Activated T-cell treated with anti-CD3 and anti-CD28 coated beads for 48 hours (primary cell): ENCODE results near the gene HSF4.

Source experiments
- DNase-seq: peaks from one replicate; pipeline ENCODE4 v3.0.0-alpha.2; 2020; ENCODE audit warnings: low read depth

HSF4 gene

DNA sequence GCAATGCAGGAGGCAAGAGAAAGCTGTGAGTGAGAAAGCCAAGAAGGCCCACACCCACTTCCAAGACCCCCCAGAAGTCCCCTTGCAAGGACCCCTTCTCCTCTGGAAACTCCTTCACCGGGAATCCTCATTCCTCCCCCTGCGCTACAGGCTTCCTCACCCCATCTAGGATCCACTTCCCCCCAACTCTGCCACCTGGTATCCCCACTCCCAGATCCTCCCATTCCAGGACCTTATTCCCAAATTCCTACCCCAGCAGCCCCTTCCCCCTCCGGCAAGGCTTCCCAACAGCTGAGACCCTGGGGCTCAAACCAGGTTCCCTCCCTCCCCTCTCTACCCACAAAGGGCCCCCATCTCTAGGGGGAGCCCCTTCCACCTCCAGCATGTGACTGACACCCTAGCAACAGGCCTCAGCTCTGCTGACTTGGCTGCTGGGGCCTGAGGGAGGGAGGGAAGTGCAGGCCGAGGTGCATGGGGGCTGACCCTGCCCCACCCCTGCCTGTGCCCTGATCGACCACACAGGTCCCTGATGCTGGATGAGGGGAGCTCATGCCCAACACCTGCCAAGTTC lies 2.1 kb downstream of the HSF4 start:
- no peak for DNase-seq

DNA sequence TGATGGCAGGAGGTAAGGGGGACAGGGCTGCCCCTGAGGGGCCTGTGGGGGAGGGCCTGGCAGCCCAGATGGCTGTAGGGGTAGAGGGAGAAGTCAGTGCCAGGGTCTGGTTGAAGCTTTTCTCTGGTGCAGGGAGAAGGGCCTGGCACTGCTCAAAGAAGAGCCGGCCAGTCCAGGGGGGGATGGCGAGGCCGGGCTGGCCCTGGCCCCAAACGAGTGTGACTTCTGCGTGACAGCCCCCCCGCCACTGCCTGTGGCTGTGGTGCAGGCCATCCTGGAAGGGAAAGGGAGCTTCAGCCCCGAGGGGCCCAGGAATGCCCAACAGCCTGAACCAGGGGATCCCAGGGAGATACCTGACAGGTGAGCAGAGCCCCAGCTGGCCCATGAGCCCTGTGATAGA lies 3.0 kb downstream of the HSF4 start:
- DNase-seq, result no peak

DNA sequence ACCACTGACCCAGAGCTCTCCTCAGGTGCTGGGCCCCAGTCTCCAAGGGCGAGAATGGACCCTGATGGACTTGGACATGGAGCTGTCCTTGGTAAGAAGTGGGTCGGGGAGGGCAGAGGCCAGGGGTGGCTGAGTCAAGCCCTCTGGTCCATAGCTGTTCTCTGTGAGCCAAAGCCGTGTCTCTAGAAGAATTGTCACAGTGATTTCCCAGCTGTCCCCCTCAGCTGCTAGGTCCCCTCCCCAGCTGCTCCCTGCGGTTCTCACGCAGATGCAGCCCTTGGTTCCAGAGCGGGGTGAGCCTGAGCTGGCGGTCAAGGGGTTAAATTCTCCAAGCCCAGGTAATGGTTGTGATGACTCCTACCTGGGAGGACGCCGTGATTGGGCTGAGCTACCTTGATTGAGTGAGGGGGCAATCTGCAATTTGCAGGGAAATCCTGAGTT lies 4.5 kb downstream of the HSF4 start:
- no peak for DNase-seq

DNA sequence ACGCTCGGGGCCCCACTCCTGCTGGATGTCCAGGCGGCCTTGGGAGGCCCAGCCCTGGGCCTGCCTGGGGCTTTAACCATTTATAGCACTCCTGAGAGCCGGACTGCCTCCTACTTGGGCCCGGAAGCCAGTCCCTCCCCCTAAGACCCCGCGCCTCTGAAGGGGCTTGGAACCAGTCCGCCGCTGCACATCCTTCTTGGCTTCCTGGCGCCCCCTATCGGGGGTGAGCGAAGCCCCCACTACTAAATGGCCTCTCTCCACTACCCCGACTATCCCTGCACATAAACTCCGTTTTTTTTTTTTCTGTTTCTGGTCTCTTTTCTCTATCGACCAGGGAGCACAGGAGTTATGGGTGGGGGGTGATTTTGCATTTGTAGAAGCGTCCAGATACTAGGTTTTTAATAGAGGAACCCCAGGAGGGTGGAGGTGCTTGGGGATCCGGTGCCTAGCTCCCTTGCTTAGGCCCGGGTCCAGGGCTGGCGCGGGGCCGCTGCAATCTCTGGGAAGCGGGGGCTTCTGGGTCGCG lies 5.2 kb downstream of the HSF4 start:
- DNase-seq, result no peak

GRCh38 chr16:67170168-67170948 lies 5.8 kb downstream of the HSF4 start, which contains the start of gene NOL3:
TSS of gene NOL3 (plus strand) at chr16:67170538.
- DNase-seq, result no peak

GRCh38 chr16:67170949-67171649 lies 6.6 kb downstream of the HSF4 start:
- DNase-seq, result no peak

DNA sequence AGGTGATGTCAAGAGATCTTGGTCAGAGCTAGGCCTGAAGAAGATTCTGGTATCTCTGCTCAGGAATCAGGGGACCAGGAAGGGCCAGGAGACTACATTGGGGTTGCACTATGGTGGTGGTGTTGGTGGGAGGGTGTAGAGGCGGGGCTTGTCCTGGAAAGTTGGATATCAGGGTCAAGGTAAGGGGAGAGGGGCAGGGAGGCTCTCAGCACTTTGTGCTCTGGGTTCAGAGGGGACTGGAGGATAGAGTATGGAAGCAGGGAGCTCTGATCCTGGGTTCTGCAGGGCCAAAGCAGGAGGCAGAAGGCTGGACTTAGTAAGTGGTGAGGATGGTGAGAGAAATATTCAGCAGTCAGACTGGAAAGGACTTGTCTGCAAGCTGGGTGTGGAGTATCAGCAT lies 8.8 kb downstream of the HSF4 start:
- DNase-seq, result no peak

DNA sequence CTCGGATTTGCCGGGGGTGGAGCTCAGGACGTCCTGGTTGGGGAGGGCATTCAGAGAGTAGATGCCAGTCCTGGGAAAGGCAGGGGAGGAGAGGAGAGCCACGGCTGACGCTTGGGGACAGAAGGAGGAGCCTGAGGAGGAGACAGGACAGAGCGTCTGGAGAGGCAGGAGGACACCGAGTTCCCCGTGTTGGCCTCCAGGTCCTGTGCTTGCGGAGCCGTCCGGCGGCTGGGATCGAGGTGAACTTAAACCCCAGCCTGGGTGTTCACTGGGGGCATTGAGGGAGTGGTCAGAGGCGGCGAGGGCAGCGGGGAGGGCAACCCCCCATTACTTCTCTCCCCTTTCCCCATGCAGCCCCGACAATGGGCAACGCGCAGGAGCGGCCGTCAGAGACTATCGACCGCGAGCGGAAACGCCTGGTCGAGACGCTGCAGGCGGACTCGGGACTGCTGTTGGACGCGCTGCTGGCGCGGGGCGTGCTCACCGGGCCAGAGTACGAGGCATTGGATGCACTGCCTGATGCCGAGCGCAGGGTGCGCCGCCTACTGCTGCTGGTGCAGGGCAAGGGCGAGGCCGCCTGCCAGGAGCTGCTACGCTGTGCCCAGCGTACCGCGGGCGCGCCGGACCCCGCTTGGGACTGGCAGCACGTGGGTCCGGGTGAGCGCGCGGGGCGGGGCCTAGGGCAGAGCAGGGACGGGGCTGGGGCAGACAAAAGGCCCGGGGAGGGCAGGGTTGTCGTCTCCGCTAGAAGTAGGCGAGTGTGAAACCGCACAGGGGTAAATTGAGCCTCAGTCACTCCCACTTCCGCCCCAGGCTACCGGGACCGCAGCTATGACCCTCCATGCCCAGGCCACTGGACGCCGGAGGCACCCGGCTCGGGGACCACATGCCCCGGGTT lies 9.5 kb downstream of the HSF4 start:
- DNase-seq, result no peak

DNA sequence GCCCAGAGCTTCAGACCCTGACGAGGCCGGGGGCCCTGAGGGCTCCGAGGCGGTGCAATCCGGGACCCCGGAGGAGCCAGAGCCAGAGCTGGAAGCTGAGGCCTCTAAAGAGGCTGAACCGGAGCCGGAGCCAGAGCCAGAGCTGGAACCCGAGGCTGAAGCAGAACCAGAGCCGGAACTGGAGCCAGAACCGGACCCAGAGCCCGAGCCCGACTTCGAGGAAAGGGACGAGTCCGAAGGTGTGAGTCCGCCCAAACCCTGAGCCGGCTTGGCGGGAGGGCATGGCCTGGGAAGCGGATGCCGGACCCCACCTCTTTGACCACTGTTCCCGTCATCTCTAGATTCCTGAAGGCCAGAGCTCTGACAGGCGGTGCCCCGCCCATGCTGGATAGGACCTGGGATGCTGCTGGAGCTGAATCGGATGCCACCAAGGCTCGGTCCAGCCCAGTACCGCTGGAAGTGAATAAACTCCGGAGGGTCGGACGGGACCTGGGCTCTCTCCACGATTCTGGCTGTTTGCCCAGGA lies 10.2 kb downstream of the HSF4 start:
- DNase-seq, result no peak

DNA sequence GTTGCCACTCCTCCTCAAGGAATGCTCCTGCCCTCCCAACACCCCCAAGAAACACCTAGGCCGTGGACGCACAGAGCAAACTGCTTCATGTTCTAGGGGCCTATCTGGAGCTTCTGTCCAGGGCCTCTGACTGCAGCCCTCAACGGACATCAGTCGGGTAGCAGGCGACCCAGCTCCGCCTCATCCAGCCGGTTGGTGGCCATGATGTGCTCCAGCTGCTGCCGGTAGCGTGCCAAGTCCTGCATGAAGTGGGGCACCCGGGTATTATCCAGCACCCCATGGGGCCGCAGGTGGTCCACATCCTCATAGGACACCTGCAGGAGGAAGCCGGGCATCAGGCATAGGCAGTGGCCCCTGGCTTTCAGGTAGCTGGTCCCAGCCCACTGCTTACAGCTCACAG lies 12.1 kb downstream of the HSF4 start:
- no peak for DNase-seq

DNA sequence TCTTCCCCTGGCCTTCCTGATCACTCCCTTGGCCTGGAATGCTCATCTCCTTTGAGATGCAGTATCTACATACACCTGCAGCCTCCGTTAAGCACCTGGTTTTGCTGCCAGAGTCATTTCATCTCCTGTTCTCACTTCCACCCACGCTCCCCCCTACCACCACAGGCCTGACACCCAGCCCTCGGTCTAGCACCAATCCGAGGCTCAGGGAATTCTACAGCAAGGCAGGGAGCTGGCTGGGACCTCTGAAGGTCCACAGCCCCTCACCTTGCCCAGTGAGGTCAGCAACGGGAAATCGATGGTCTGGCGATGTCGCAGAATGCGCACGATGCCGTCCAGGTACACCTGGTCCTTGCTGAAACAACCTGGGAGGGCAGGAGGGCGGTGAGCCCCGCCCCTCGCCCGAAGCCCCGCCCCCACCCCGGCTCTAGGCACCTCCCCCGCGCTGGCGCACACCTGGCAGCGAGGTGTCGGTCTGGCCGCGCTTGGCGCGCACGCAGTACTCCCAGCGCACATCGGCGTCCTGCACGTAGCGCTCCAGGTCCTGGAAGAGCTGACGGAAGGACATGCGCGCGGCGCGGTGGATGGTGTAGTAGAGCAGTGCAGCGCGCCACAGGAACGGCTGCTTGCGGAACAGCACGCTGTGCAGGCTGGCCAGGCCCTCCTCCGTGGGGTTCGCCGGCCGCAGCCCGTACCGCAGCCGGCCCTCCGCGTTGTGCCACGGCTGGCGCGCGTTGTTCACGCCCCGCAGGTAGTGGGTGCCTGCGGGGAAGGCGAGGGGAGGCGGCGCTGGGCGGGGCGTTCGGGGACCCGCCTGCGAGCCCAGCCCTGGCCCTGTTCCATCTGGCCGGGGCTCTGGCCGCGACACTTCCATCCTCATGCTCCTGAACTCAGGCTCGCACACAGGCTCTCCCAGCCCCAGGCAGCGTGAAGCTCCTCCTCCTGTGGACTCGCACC lies 13.5 kb downstream of the HSF4 start:
- DNase-seq, result no peak

- no peak for DNase-seq
Measured at GRCh38 chr16:67179421-67180080, 15.0 kb downstream of the HSF4 start.

DNA sequence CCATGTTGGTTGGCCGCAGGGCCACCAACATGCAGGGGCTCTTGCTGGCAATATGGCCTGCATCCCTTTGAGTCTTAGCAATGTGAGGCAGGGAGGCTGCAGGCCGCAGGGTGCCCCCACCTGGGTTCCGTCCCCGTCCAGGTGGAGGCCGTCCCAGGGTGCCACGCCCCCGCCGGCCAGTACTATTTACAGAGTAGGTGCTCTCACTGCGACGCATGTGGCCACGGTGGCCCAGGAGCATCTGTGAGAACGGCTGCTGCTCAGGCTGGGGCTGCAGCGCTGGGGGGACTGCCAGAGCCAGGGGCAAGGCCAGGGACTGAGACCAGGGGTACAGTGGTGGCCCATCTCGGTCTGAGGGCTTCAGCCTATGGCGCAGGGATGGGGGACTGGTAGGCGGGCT lies 15.6 kb downstream of the HSF4 start:
- no peak for DNase-seq

DNA sequence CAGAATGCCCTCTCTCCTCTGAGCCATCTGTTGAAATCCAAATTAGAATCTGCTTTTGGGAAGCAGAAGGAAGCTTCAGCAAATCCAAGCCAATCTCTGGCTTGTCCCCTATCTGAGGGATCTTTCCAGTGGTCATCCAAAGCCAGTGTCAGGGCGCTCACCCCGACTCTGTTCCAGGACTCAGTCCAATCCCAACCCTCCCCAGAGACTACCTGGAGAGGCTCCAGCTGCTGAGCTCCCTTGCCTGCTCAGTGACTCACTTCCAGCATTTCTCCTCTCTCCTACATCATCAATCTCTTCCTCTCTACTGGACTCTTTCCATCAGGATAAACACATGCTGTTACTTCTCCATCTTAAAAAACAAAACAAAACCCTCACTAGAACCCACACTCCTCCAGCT lies 16.8 kb downstream of the HSF4 start:
- DNase-seq, result no peak

GRCh38 chr16:67182288-67182687 lies 17.7 kb downstream of the HSF4 start:
- DNase-seq, result no peak

- DNase-seq, result no peak
Measured at GRCh38 chr16:67183284-67183626, 18.7 kb downstream of the HSF4 start.

- DNase-seq, result peak; percentile 88
Measured at GRCh38 chr16:67183627-67184452, 19.3 kb downstream of the HSF4 start, which contains the start of gene MATCAP1. TSS of gene MATCAP1 (minus strand) at chr16:67183963. CDS start at chr16:67180610, 3,353 bp downstream.

GRCh38 chr16:67184453-67184994 lies 20.0 kb downstream of the HSF4 start:
- no peak for DNase-seq
